Measurements from ENCODE around the gene TIMM17B. TPM values are rescaled to one million over a fixed set of nuclear protein-coding genes. Genes with fewer than 3 reads are reported as not detected.

TIMM17B gene
- total RNA-seq, 2 donors from 2014 or later, result 78.6 to 83.3 TPM

DNA sequence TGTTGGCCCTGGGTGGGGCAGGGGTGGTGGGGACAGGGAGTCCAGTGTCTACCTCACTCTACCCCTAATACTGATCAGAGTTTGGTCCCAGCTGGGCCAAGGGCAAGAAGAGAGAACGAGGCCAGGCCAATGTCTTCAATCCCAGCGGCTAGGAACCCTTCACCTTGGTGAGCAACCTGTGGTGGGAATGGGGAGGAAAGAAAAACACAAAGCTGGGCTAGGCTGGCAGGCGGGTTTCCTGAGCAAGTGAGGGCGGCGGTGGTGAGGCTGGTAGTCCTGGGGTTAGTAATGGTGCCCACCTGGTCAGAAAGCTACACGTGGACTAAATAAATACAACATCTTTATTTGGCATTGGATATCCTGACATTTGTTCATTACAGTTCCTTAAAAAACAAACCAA, 5.7 kb upstream of the TIMM17B start:
- Mint-ChIP-seq H3K4me3 (no peak overlapping the region), H3K9me3 (peaks cover 65% of the 10 kb centered on the region), H3K4me1 (no peaks in the 10 kb centered on the region), H3K27me3 (ENCODE audit: insufficient read depth) (no peaks in the 10 kb centered on the region), H3K27ac (no peak overlapping the region), H3K36me3 (ENCODE audit: low read depth) (peaks cover 41% of the 10 kb centered on the region)
- DNase-seq, result no peak
- Histone ChIP-seq H3K36me3 (ENCODE audit: control insufficient read depth, insufficient read depth, low read length) (peaks cover 18% of the 10 kb centered on the region), H3K27ac (ENCODE audit: low read depth, low read length) (no peak overlapping the region), H3K4me1 (ENCODE audit: control insufficient read depth, insufficient read depth, low read length) (no peaks in the 10 kb centered on the region), H3K9ac (ENCODE audit: extremely low read depth, low read length, poor library complexity, severe bottlenecking) (no peak overlapping the region), H3K4me3 (ENCODE audit: low read length) (no peak overlapping the region), H3K27me3 (ENCODE audit: control insufficient read depth, insufficient read depth, low read length, poor library complexity, severe bottlenecking) (no peaks in the 10 kb centered on the region), H3K9me3 (ENCODE audit: control insufficient read depth, low read length) (no peaks in the 10 kb centered on the region)
- TF ChIP-seq, protein P1, sequence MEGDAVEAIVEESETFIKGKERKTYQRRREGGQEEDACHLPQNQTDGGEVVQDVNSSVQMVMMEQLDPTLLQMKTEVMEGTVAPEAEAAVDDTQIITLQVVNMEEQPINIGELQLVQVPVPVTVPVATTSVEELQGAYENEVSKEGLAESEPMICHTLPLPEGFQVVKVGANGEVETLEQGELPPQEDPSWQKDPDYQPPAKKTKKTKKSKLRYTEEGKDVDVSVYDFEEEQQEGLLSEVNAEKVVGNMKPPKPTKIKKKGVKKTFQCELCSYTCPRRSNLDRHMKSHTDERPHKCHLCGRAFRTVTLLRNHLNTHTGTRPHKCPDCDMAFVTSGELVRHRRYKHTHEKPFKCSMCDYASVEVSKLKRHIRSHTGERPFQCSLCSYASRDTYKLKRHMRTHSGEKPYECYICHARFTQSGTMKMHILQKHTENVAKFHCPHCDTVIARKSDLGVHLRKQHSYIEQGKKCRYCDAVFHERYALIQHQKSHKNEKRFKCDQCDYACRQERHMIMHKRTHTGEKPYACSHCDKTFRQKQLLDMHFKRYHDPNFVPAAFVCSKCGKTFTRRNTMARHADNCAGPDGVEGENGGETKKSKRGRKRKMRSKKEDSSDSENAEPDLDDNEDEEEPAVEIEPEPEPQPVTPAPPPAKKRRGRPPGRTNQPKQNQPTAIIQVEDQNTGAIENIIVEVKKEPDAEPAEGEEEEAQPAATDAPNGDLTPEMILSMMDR (conservative IDR thresholded peaks at IDR 0.05), result no peak
- whole genome bisulfite sequencing, 2 experiments (ENCODE audit: insufficient coverage in 1 of 2, insufficient read length in 1 of 2), result 93% methylated on average over 4 of the region's 6 CpGs; no CpG with 5 or more reads in 1 of the 2 experiments

DNA sequence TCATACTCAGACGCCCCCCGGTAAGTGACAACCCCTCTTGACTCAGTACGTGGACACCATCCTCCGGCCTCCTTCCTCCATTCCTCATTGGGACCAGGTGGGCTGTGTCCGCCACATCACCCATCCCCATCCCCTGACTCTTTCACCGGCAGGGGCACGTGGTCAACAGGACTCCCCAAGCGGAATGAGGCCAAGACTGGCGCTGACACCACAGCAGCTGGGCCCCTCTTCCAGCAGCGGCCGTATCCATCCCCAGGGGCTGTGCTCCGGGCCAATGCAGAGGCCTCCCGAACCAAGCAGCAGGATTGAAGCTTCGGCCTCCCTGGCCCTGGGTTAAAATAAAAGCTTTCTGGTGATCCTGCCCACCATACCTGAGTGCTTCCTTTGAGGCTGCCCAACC, 5.2 kb upstream of the TIMM17B start:
- no peak overlapping the region for H3K9ac ChIP-seq (ENCODE audit: extremely low read depth, low read length, poor library complexity, severe bottlenecking)
- H3K9me3 ChIP-seq (ENCODE audit: control insufficient read depth, low read length), result no peaks in the 10 kb centered on the region
- no peaks in the 10 kb centered on the region for H3K4me1 ChIP-seq (ENCODE audit: control insufficient read depth, insufficient read depth, low read length)
- peaks cover 18% of the 10 kb centered on the region for H3K36me3 ChIP-seq (ENCODE audit: control insufficient read depth, insufficient read depth, low read length)
- 80 to 96% methylated on average over 1 to 14 of the region's 14 CpGs for WGBS, 2 experiments (ENCODE audit: insufficient coverage in 1 of 2, insufficient read length in 1 of 2)
- H3K4me1 Mint-ChIP-seq, result no peaks in the 10 kb centered on the region
- no peak overlapping the region for H3K27ac ChIP-seq (ENCODE audit: low read depth, low read length)
- peaks cover 67% of the 10 kb centered on the region for H3K9me3 Mint-ChIP-seq
- peaks cover 39% of the 10 kb centered on the region for H3K36me3 Mint-ChIP-seq (ENCODE audit: low read depth)
- no peak overlapping the region for H3K4me3 Mint-ChIP-seq
- H3K4me3 ChIP-seq (ENCODE audit: low read length), result no peak overlapping the region
- TF ChIP-seq, protein P1 (conservative IDR thresholded peaks at IDR 0.05), result no peak
- H3K27ac Mint-ChIP-seq, result no peak overlapping the region
- H3K27me3 Mint-ChIP-seq (ENCODE audit: insufficient read depth), result no peaks in the 10 kb centered on the region
- H3K27me3 ChIP-seq (ENCODE audit: control insufficient read depth, insufficient read depth, low read length, poor library complexity, severe bottlenecking), result no peaks in the 10 kb centered on the region
- DNase-seq, result no peak

GRCh38 chrX:48902135-48902534, 4.6 kb upstream of the TIMM17B start:
- Mint-ChIP-seq H3K27me3 (ENCODE audit: insufficient read depth) (no peaks in the 10 kb centered on the region), H3K4me3 (no peak overlapping the region), H3K36me3 (ENCODE audit: low read depth) (peaks cover 39% of the 10 kb centered on the region), H3K4me1 (no peaks in the 10 kb centered on the region), H3K9me3 (peaks cover 65% of the 10 kb centered on the region), H3K27ac (no peak overlapping the region)
- 96 to 100% methylated on average over 9 to 20 of the region's 20 CpGs for WGBS, 2 experiments (ENCODE audit: insufficient coverage in 1 of 2, insufficient read length in 1 of 2)
- no peak overlapping the region for H3K9ac ChIP-seq (ENCODE audit: extremely low read depth, low read length, poor library complexity, severe bottlenecking)
- TF ChIP-seq, protein P1 (conservative IDR thresholded peaks at IDR 0.05), result no peak
- H3K4me3 ChIP-seq (ENCODE audit: low read length), result no peak overlapping the region
- no peak for DNase-seq
- H3K9me3 ChIP-seq (ENCODE audit: control insufficient read depth, low read length), result no peaks in the 10 kb centered on the region
- H3K27me3 ChIP-seq (ENCODE audit: control insufficient read depth, insufficient read depth, low read length, poor library complexity, severe bottlenecking), result no peaks in the 10 kb centered on the region
- H3K27ac ChIP-seq (ENCODE audit: low read depth, low read length), result no peak overlapping the region
- H3K36me3 ChIP-seq (ENCODE audit: control insufficient read depth, insufficient read depth, low read length), result peaks cover 18% of the 10 kb centered on the region
- H3K4me1 ChIP-seq (ENCODE audit: control insufficient read depth, insufficient read depth, low read length), result no peaks in the 10 kb centered on the region
